HTR-8/SVneo (cell line): Measurements from ENCODE around the gene CYLC1.

ENCODE experiments used
- DNase-seq: peaks from one replicate; pipeline ENCODE4 v3.0.0; 2011; ENCODE audit warnings: low spot score, mixed read lengths; ENCODE audit not compliant: insufficient read length
- FAIRE-seq: peaks from 2 replicates; lab custom pipeline; 2011; peaks lifted over from hg19 to GRCh38; lab: Jason Lieb, UNC

Gene CYLC1, protein sequence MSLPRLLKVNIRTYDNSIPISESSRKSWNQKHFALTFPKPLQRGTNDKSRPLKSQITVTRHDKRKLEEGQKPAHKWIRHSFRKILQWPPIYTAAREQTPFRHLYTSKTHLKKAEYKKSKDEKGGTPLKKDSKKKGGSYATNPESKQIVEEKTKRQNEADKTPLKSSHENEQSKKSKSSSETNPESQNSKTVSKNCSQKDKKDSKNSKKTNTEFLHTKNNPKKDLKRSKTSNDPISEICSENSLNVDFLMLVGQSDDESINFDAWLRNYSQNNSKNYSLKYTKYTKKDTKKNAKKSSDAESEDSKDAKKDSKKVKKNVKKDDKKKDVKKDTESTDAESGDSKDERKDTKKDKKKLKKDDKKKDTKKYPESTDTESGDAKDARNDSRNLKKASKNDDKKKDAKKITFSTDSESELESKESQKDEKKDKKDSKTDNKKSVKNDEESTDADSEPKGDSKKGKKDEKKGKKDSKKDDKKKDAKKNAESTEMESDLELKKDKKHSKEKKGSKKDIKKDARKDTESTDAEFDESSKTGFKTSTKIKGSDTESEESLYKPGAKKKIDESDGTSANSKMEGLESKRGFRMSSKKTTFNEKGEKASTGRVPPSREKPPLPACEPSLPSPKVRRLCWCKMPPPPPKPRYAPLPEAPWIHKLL

GRCh38 chrX:83860846-83861245, at the start of gene CYLC1:
CYLC1 (plus strand) TSS chrX:83861146; CDS start chrX:83861183, 37 bp downstream.
- no peak for DNase-seq
- FAIRE-seq: no peak

DNA sequence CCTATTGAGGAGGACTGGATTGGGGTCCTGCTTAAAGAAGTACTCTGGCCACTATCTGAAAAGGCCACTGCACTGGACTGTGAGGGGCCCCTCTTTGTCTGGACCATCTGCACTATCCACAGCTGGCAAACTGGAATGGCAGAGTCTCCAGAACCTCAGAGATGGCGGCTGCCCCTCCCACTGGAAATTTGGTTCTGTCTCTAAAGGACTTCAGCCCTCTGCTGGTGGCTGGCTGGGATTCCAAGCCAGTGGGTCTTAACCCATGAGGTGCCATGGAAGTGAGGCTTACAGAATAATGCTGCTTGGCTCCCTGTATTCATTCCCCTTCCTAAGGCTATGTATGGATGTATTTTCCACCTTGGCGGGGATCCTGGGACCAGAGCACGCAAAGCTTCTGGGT, 41.6 kb upstream of the CYLC1 start:
- FAIRE-seq (no peak), DNase-seq (no peak)

DNA sequence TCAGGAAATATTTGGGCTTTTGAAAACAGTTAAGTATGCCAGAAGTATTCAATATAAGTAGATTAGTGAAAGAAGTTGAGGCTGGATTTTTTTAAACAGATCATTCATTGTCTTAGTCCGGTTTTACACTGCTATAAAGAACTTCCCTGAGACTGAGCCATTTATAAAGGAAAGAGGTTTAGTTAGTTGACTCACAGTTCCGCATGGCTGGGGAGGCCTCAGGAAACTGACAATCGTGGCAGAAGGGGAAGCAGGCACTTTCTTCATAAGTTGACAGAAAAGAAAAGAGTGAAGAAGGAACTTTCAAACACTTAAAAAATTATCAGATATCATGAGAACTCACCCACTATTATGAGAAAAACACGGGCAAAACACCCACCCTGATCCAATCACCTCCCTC, 31.1 kb upstream of the CYLC1 start:
- DNase-seq: no peak
- no peak for FAIRE-seq

- no peak for FAIRE-seq
- no peak for DNase-seq
Measured at GRCh38 chrX:83845397-83845796, 15.5 kb upstream of the CYLC1 start.

GRCh38 chrX:83847339-83847738, 13.6 kb upstream of the CYLC1 start:
- DNase-seq (no peak), FAIRE-seq (no peak)

DNA sequence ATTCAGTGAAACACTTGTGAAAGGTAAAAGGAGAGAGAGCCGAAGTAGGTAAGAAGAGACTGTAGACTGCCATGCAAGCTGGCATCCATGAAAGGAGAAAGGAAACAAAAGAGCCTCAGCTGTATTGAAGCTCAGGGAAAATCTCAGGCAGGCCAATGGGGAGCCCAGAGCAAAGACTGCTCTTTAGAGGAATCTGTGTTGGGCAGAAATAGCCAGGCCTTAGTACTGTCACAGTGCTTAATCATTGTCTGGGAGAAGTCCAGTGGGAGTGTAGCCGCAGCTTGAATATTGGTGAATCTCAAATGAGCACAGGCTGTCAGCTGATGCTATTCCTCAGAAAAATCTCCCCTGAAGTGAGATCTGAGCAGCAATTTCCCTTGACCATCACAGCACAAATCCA, 27.6 kb downstream of the CYLC1 start:
- DNase-seq (no peak), FAIRE-seq (no peak)

DNA sequence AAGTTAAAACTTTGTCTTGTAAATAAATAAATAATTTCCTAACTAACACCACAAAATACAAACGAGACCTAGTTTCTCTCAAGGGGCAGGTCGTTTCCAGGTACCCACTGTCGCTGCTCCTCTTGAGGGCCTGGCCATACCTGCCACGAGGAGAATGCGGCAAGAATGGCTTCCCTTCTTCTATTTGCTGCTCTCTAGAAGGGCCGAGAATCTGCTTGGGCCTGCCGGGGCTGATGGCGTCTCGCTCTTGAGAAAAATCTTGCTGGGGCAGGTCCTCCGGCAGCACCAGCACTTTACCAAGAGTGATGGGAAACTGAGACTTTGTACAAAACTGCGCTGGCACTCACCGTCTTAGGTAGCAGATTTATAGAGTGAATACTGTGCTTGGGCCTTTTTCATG, 31.5 kb downstream of the CYLC1 start:
- DNase-seq (no peak), FAIRE-seq (no peak)

- DNase-seq (no peak), FAIRE-seq (no peak)
Measured at GRCh38 chrX:83906921-83907320, 46.0 kb downstream of the CYLC1 start.

- DNase-seq: no peak
- FAIRE-seq: no peak
Measured at GRCh38 chrX:83916525-83916924, 55.6 kb downstream of the CYLC1 start.

- FAIRE-seq (no peak), DNase-seq (no peak)
Measured at GRCh38 chrX:83934220-83934619, 73.3 kb downstream of the CYLC1 start.
